Measurements from ENCODE around the gene MAZ. TPM values are rescaled to one million over a fixed set of nuclear protein-coding genes. Genes with fewer than 3 reads are reported as not detected.

MAZ gene
- total RNA-seq, 1 experiment from 2014 or later, result 426 TPM

DNA sequence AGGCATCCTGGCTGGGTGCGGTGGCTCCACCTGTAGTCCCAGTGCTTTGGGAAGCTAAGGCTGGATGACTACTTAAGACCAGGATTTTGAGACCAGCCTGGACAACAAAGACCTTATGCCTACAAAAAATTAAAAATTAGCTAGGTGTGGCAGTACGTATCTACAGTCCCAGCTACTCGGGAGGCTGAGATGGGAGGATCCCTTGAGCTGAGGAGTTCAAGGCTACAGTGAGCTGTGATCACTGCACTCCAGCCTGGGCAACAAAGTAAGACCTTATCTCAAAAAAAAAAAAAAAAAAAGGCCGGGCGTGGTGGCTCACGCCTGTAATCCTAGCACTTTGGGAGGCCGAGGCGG is 20.0 kb downstream of the MAZ start:
- Histone ChIP-seq H3K4me1 (ENCODE audit: control insufficient read depth, insufficient read depth, low read length) (peaks cover 29% of the 10 kb centered on the region), H3K9me3 (ENCODE audit: control insufficient read depth, insufficient read depth, low read depth, low read length) (no peaks in the 10 kb centered on the region), H3K36me3 (ENCODE audit: control insufficient read depth, insufficient read depth, low read length) (no peaks in the 10 kb centered on the region), H3K27me3 (ENCODE audit: control insufficient read depth, insufficient read depth, low read length) (no peaks in the 10 kb centered on the region), H3K4me3 (ENCODE audit: low read depth in 2 of 2, low read length in 2 of 2) (no peak overlapping the region), H3K27ac (ENCODE audit: low read length) (no peak overlapping the region)
- ChIA-PET POLR2A (no interaction called here), CTCF (interaction anchor here (0.6 to 0.7 kb wide), 3 partner anchors 9 to 214 kb away, joined by 7 to 20 read pairs (median 10); no protein-coding TSS in a partner anchor)
- BruUV-seq (replicated peaks), result no TSS peak
- ATAC-seq, result no peak
- in situ Hi-C loops (cut with HindIII; ENCODE audit: low pct_unique_long_range_greater_than_20kb, low sequenced_read_pairs), result no loop called here
- DNase-seq (ENCODE audit: low read depth, low spot score), result no peak
- TF ChIP-seq REST (IDR thresholded peaks at IDR 0.05; ENCODE audit: insufficient read depth in 1 of 2, low read depth in 2 of 2, low read length in 1 of 2) (no peak), TCF7L2 (IDR thresholded peaks at IDR 0.05; ENCODE audit: low read depth, low read length) (no peak), SIN3A (IDR thresholded peaks at IDR 0.05; ENCODE audit: borderline replicate concordance, insufficient read depth, low read depth, low read length) (no peak), POLR2AphosphoS5 (IDR thresholded peaks at IDR 0.05; ENCODE audit: low read depth, low read length) (no peak)
- TF ChIP-seq, protein P1, sequence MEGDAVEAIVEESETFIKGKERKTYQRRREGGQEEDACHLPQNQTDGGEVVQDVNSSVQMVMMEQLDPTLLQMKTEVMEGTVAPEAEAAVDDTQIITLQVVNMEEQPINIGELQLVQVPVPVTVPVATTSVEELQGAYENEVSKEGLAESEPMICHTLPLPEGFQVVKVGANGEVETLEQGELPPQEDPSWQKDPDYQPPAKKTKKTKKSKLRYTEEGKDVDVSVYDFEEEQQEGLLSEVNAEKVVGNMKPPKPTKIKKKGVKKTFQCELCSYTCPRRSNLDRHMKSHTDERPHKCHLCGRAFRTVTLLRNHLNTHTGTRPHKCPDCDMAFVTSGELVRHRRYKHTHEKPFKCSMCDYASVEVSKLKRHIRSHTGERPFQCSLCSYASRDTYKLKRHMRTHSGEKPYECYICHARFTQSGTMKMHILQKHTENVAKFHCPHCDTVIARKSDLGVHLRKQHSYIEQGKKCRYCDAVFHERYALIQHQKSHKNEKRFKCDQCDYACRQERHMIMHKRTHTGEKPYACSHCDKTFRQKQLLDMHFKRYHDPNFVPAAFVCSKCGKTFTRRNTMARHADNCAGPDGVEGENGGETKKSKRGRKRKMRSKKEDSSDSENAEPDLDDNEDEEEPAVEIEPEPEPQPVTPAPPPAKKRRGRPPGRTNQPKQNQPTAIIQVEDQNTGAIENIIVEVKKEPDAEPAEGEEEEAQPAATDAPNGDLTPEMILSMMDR (IDR thresholded peaks at IDR 0.05), result no peak
- intact Hi-C loops (cut with micrococcal nuclease; ENCODE audit: unreplicated experiment), result no loop called here

GRCh38 chr16:29830774-29831173 is 24.4 kb downstream of the MAZ start:
- no TSS peak for BruUV-seq (replicated peaks)
- ChIA-PET POLR2A (no interaction called here), CTCF (no interaction called here)
- TF ChIP-seq, protein P1 (IDR thresholded peaks at IDR 0.05), result no peak
- no peak for TF ChIP-seq SIN3A (IDR thresholded peaks at IDR 0.05; ENCODE audit: borderline replicate concordance, insufficient read depth, low read depth, low read length)
- TF ChIP-seq TCF7L2 (IDR thresholded peaks at IDR 0.05; ENCODE audit: low read depth, low read length), result no peak
- TF ChIP-seq POLR2AphosphoS5 (IDR thresholded peaks at IDR 0.05; ENCODE audit: low read depth, low read length), result no peak
- TF ChIP-seq REST (IDR thresholded peaks at IDR 0.05; ENCODE audit: insufficient read depth in 1 of 2, low read depth in 2 of 2, low read length in 1 of 2), result no peak
- H3K27me3 ChIP-seq (ENCODE audit: control insufficient read depth, insufficient read depth, low read length), result no peaks in the 10 kb centered on the region
- no peak for DNase-seq (ENCODE audit: low read depth, low spot score)
- intact Hi-C loops (cut with micrococcal nuclease; ENCODE audit: unreplicated experiment) (no loop called here), in situ Hi-C loops (cut with HindIII; ENCODE audit: low pct_unique_long_range_greater_than_20kb, low sequenced_read_pairs) (no loop called here)
- no peak overlapping the region for H3K27ac ChIP-seq (ENCODE audit: low read length)
- no peak for ATAC-seq
- H3K36me3 ChIP-seq (ENCODE audit: control insufficient read depth, insufficient read depth, low read length), result no peaks in the 10 kb centered on the region
- no peaks in the 10 kb centered on the region for H3K4me1 ChIP-seq (ENCODE audit: control insufficient read depth, insufficient read depth, low read length)
- no peak overlapping the region for H3K4me3 ChIP-seq (ENCODE audit: low read depth in 2 of 2, low read length in 2 of 2)
- no peaks in the 10 kb centered on the region for H3K9me3 ChIP-seq (ENCODE audit: control insufficient read depth, insufficient read depth, low read depth, low read length)
